Stimulated activated CD4-positive, alpha-beta T cell treated with anti-CD3 and anti-CD28 coated beads, Interleukin-15, amount 100 ng/mL, for 24 hours (primary cell): Measurements from ENCODE around the gene CTNNA3.

Source experiments
- DNase-seq: peaks from one replicate; pipeline ENCODE4 v3.0.0-alpha.2; 2020

The CTNNA3 gene

DNA sequence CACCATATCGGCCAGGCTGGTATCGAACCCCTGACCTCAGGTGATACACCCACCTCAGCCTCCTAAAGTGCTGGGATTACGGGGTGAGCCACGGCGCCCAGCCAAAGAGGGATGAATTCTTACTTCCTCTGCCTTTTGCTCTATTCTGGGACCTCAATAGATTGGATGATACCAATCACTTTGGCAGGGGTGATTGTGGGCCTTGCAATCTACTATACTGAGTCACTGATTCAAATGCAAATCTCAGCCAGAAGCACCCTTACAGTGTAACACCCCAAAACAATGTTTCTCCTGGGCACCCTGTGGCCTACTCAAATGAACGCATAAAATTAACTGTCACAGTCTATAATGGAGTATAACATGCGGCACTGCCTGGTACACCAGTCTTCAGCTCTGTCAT, 1366.8 kb downstream of the CTNNA3 start:
- no peak for DNase-seq

DNA sequence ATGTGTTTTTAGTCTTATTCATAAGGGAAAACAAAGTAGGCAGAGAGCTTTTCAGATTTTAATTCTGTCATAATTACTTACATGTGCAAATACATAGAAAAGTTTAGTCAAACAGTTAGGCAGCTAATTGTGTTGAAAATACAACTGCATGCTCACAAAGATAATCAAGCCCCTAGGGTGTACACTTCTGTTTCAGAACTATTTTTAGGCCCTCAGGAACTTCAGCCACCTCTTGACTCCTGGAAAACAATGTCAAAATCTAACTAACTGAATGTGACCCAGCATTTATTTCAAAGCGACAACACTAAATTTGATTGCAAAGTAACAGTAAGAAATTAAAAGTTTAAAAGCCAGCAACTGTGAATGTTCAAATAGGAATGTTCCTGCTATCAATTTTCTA, 1369.1 kb downstream of the CTNNA3 start:
- no peak for DNase-seq

DNA sequence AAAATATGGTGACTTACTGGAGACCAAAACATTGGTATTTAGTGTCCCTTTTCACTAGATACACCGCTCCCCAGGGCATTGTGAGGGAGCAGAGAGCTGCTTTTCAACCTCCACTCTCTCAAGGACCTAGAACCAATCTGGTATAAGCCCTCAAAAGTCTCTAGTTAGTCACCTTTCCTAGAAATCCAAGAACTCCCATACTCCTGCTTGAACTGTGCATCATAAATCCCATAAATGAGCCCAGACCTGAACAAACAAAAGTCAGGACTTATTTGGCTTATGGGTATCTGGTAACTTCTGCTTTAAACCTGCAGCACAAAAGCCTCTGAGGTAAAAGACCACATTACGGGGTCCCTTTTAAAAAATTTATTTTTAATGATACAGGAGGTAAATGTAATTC, 1373.2 kb downstream of the CTNNA3 start:
- no peak for DNase-seq

DNA sequence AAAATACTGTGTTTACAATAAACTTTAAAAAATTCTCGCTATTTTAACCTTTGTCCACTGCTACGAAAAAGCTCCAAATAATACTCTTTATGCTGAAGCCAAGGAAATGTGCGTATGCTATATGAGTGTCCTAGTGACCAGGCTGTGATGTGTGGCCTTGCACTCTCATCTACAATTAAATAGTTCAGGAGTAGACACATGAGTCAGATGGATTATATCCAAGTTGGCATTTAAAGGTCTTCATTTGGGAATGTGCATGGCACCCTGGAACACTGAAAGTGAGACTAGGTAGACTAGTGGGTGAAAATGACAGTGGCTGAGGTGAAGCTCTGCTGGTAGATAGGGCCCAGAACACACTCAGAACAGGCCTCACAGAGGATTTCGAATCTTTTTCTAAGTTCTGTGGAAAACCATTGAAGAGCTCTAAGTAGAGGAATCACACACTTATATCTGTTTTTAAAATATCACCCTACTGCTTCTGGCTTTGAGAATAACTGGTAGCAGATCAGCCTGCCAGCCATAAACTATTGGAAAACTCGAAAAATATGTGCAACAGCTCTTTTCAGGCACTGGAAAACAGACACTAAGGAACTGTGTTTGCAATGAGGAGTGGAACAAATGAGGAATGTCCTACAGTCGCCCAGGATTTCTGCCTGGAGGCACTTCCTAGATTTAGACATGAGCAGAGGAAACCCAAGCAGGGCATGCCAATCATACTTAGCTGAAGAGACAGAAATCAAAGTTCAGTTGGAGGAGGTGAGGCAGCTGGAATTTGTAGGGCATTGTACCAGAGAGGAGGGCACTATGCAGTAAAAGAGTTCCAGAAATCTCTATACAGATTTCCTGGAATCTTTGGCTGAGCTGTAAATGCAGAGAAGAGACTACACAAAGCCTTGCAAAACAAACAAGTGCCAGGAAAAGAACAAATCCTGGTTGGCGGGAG, 1374.0 kb downstream of the CTNNA3 start:
- no peak for DNase-seq

DNA sequence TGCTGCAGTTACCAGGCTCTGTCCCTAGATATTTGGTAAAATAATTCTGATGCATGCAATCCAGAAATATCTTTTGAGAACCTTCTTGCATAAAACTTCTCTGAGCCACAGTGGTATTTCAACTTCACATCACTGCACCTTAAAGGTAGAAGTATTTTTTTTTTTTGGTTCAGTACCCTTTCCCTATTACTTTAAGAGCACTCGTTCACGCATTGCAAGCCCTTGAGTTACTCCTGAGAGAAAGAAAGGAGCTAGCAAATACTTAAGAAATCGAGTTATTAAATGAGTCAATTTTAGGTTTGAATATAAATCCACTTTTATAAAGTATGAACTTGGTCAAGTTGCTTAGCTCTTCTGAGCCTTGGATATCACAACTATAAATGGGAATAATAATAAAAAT, 1377.2 kb downstream of the CTNNA3 start:
- no peak for DNase-seq

DNA sequence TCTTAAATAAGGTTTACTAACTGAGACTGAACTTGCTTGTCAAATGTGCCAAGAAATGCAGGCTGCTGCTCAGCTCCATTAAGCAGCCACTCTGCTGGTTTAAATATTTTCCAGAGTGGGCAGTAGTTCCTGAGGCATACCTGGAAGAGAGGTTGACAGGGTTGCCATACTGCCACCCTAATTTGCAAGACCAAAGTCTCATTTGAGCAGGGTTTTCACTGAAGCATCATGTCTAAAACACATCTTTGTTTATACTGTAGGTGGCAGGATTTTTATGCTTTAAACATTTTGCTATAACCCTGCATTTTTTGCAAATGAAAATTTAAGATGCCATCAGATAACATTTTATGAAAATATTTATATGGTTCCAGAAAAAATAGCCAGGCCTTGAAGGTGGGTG, 1388.2 kb downstream of the CTNNA3 start:
- DNase-seq, result no peak

DNA sequence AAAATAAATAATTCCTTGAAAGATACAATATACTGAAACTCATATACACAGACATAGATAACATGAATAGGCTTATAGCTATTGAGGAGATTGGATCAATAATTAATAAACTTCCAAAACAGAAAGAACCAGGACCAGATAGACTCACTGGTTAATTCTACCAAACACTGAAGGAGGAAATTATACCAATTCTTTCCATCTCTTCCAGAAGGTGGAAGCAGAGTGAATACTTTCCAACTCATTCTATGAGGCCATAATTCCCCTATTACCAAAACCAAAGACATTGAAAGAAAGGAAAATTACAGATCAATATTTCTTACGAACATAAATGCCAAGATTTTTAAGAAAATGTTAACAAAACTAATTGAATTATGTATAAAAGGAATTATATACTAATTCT, 1394.9 kb downstream of the CTNNA3 start:
- DNase-seq, result no peak

DNA sequence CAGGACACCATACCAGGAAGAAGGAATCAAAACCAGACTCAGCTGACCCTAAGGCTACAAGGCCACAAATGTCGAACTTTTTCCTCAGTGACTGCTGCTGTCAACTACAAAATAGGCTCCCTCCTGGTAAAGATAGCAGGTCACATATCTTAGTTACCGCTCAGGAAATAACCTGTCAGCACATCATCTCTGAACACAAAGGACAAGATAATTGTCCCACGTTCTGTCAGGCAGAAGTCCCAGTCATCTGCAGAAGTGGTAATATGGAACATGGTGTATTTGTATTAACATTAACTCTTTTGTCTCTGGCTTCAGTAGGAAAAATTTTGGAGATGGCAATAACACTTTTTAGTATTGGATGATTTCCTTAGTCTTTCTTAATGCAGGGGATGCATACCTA, 1400.4 kb downstream of the CTNNA3 start:
- DNase-seq, result no peak

DNA sequence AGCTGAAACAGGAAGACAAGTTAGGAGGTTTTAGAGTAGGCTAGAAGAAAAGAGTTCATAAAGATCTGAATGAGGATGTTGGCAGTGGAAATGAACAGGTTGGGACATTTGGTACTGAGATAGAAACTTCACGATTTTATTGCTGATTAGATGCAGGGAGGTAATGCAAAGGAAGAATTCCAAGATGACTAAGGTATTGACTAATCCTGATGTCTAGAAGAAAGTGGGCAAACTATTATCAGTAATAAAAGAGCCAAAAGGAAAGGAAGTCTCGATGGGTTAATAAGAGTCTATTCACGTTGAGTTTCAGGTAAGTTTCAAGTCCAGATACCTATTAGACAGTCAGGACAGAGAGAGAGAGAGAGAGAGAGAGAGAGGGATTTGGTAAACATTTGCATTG, 1401.5 kb downstream of the CTNNA3 start:
- no peak for DNase-seq

DNA sequence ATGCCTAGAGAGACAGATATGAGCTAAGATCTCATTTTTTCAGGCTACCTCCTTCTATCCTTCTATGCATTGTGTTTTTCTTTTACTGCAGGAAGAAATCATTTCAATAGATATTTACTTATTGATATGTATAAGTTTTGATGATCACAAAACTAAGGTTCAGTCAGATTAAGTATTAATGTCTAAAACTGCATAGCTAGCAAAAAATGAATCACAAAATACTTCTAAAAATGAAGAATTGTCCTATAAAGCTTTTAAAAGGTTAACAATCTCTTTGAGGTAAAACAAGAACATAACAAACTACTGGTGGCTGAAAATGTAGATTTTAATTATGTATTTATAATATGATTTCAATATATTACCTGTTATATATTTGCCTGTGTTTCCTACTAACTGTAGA, 1403.1 kb downstream of the CTNNA3 start:
- DNase-seq, result no peak

DNA sequence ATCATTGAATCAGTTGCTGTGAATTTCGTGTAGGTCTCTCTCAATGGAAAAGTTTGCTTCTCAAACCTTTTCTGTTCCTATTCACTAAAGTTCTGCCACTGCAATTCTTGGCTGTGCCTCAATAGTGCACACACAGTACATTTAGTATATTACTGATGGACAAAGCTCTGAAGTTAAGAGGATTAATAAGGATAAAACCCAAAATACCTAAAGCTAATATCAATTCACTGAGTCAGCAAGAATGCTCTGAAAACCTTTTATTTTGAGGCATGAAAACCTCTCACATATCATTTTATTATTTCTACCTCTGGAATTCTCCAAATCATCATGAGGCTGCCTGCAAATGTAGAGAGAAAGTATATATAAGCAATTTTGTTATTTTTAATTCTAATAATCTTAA, 1403.5 kb downstream of the CTNNA3 start:
- no peak for DNase-seq

DNA sequence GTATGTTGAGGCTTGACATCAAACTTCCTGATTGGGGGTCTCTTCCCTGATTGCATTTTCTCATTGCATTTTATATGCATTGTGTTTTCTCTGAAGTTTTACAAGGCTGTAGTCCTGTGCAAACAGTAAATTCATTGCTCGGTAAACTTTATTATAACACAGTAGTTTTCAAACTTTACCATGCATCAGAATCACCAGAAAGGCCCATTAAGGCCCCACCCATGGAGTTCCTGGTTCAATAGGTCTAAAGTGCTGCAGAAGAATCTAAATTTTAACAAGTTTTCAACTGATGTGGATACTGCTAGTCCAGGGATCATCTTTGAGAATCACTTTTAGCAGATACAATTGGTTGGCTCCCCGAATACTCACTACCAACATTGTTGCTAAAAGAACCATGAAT, 1404.9 kb downstream of the CTNNA3 start:
- no peak for DNase-seq

DNA sequence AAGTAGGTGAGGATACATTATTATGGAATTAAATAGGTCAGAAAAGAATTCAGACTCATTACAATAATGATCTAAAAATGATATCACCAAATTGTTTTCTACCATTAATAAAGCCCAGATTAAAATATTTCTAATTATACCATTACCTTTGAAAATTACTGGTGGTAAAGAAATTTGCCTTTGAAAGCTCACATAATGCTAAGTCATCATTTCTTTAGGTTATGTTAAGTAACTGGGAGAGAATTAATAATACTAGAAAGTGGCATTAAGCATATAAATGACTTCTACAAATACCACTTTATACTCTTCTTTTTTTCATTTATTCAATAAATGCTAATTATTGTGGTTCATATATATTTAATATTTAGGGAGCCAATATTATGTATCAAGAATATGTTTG, 1411.4 kb downstream of the CTNNA3 start:
- no peak for DNase-seq

DNA sequence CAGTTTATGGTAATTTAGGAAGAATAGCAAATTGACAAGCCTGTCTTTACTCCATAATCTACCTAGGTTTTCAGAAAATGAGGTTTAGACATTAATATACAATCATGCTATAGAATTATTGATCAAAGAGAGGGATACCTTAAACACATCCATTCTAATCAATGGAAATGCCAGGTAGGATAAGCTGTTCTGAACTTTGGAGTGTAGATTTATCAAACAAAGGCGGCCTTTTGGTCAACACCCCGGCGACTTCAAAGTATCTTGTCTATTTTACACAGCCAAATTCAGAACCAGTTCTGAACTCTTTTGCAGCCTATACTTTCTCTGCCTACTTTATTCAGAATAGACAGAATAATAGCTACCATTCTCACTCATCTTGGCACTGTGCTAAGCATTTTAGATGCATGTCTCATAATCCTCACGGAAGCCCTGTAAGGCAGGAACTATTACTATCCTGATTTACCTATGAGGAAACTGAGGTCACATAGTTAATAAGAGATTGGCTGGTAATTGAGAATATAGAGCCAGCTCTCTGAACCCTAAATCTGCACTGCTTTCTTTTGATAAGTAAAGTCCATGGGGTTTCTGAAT, 1412.0 kb downstream of the CTNNA3 start:
- DNase-seq, result no peak

DNA sequence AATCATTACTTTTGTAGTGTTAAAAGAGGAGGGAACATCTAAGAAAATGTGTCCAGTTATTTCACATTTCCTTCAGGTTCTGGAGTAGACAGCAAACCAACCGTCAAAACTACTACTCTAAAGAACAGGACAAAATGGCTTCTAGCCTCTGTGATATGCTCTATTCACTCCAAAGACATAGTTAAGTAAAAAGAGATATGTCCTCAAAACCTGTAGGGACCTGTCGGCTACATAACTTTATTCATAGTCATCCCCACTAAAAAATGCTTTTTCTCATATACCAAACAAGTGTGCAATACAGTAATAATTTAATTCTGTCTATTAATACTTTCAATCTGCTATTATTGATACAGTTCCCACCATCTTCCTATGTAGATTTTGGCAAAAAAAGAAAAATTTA, 1412.9 kb downstream of the CTNNA3 start:
- DNase-seq, result no peak

DNA sequence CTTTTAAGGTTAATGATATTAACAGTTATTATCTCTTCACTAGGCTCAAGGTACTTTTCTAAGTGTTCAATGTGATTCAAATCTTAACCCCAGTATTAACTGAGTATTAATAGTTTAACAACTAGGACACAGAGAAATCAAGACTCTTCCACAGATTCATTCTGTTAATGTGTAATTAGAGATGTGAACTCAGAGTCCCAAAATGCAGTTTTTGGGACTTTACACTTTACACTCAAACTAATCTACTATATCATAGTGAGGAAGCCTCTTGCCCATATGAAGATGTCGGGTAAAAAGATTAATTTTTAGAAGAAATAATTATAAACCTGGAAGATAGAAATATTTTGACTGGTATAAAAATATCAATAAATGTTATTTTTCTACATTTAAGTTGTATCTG, 1414.7 kb downstream of the CTNNA3 start:
- DNase-seq, result no peak

DNA sequence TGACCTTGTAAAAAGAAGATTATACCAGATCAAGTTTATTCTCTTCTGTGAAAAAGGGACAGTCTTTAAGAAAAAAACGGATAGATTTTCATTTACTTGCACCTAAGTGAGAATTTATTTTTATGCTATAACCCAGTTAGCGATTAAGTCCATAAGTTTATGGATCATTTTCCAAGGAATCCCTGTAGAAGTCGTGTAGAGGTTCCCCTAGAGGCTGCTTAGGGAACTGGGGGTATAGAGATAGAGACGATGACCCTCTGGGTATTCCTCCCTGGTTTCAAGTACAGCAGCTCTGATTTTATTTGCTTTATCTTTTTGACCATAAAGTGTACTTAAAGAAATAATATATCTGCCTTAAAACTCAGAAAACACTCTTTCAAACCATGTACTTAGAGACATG, 1418.5 kb downstream of the CTNNA3 start:
- DNase-seq, result no peak

DNA sequence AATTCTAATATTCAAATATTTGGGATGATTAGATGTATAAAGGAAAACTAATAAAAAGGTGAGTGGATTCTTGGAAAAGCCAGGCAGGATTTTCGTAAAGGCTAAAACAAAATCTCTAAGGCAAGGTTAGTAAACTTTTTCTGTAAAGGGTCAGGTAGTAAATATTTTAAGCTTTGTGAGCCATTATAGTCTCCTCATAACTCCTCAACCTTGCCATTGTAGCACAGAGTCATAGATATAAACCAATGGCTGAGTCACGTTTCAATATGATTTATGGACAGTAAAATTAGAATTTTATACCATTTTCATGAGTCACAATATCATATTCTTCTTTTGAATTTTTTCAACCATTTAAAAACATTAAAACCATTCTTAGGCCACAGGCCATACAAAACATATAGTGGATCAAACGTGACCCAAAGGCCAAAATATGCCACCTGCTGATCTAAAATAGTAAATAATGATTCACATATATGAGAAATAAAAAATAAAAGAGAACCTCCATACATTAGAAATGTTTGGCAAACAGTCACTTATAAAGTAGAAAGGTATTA, 1422.0 kb downstream of the CTNNA3 start:
- no peak for DNase-seq

DNA sequence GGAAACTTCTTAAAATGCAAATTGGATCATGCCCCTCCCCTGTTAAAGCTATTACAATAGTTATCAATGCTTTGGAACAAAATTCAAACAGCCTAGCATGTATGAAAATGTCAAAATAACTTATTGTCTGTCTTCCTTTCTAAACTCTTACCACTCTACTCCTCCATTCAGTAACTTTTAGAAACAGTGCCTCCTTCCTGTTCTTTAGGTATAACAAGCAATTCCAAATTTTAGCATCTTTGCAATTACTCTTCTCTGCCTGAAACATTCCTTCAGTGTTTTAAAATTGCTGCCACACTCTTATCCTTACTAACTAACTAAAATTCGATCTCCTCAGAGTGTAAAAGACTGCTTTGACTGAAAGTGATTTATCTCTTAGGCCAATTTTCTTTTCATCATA, 1430.6 kb downstream of the CTNNA3 start:
- no peak for DNase-seq

DNA sequence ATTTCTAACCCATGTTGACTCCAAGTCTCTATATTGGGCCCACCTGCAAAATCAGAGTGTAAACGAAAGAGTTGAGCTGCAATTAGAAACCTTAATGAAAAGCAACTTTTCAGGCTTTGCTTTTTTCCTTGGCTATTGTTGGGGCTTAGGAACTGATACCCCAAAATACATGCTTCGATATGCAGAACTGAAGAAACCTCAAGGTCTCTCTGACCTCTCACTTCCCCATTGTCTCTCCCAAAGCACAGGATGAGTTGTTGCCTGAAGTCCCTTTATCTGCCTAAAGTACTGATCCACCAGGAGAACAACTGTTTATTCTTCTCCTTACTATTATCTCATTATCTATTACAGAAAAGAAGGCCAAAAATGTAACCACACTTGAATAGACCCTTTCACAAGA, 1436.2 kb downstream of the CTNNA3 start:
- DNase-seq, result no peak

DNA sequence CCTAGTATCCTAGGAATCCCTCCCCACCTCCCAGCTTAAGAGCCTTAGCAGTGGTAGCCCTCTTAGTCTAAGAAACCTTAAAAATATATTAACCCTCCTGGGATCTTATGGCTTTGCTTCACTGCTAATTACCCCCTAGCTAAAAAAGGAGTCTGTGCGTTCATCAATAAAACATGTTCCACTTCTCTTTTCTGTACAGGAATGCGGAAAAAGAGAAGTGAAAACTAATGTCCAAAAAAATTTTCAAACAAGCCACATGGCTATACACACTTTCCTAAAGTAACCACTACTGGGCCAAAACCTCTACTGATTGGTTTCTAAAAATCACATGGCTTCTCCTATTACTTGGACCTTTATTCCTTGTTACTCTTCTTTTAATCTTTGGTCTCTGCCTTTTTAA, 1437.3 kb downstream of the CTNNA3 start:
- no peak for DNase-seq

DNA sequence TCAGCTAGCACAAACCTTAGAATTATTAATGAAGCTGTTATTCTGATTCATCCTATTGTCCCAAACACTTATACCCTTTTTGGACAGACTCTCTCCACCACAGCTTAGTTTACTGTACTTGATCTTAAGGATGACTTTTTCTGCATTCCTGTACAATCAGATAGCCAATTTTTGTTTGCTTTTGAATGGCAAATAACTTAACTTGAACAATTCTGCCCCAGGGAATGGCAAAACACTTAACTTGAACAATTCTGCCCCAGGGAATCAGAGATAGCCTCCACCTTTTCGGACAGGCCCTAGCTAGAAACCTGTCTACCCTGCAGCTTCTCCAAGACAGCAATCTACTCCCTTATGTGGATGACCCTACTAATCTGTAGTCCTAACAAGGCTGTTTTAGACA, 1438.2 kb downstream of the CTNNA3 start:
- no peak for DNase-seq

DNA sequence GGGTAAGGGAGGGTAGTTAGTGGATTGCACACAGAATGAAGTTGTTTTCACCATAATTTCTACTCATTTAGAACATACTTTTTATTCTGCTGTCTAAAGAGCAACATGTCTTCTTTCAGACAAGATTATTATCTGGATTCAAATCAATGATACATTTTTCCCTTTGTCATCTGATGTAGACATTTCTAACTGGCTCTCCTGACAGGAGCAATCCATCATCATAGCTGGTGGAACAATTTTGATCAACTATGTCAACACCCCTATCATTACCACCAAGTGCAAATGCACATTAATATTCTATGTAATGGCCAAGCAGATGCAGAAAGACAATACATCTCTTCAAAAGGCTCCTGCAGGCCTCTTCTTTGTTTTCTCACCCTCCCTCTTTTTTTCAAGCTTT, 1443.0 kb downstream of the CTNNA3 start:
- DNase-seq, result no peak

DNA sequence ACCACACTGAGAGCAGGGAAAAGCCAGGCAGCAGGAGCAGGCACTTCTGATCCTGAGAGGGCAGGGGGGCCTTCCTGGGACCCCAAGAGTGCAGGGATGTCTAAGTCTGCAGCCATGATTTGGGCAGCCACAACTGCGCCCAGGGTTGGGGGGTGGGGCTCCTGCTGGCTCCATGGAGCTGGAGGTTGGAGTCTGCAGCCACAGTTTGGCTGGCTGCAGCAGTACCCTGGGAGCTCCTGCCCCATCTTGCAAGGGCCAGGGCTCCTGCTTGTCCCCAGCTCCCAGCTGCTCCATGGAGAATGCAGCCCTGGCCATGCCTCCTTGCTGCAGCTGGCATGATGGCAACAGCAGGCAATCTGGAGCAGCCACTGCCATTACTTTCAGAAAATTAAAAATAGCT, 1449.8 kb downstream of the CTNNA3 start:
- DNase-seq, result no peak

DNA sequence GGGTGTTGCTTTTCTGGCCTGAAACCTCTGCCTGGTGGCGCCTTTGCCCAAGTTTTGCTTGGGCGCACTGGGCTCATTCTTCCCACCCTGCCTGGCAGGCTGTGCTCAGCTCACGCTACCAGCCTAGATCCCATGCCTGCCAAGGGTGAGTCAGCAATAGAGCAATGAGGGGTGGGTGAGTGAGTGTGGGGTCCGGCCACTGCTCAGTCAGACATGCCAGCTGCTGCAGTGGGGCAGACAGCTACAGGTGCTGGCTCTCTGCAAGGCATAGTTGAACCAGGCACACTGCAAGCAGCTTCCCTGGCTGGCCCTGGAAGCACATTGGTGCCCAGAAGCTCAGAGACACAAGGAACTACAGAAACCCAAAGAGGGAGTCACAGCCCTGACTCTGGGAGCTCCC, 1451.0 kb downstream of the CTNNA3 start:
- DNase-seq, result no peak
